GM21423 (cell line): Measurements from ENCODE around the gene ADH1A.
A peak's percentile ranks its signal among the peaks of the same experiment; 100 is the strongest.
"Not testable (repeated sequence)": the region's sequence is repeated elsewhere in the genome, so short reads cannot be mapped to it uniquely, and the experiment has no call there.

Source experiments
- ATAC-seq: cut with Tn5 transposase; IDR thresholded peaks from one replicate; pipeline ENCODE4 v1.9.1; 2021; ENCODE audit warnings: mild to moderate bottlenecking, moderate library complexity; ENCODE audit not compliant: unreplicated experiment

ADH1A gene

GRCh38 chr4:99282731-99283130, 8.1 kb downstream of the ADH1A start:
- no peak for ATAC-seq

- no peak for ATAC-seq
Measured at GRCh38 chr4:99281261-99281660, 9.5 kb downstream of the ADH1A start.

DNA sequence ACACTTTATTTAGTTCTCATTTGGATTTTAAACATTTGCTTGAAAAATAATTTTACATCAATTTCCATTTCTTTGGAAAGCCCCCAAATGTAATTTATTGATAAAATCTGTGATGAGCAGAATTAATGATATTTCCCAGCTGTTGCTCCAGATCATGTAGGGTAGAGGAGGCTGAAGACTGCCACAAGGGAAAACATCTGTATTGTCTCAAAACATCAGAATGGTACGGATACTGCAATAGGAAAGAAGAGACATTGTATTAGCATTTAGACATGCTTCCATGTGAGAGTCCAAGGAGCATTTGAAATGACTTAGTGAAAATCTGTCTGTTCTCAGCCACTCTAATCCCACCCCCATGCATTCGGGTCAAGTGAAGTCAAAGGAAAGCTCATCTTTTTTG, 14.4 kb downstream of the ADH1A start:
- no peak for ATAC-seq

GRCh38 chr4:99275885-99276284, 14.9 kb downstream of the ADH1A start:
- ATAC-seq = no peak

GRCh38 chr4:99275050-99275449, 15.7 kb downstream of the ADH1A start:
- ATAC-seq = no peak

GRCh38 chr4:99273704-99274103, 17.1 kb downstream of the ADH1A start:
- ATAC-seq = no peak

GRCh38 chr4:99264927-99265326, 25.9 kb downstream of the ADH1A start:
- ATAC-seq = peak; percentile 63

DNA sequence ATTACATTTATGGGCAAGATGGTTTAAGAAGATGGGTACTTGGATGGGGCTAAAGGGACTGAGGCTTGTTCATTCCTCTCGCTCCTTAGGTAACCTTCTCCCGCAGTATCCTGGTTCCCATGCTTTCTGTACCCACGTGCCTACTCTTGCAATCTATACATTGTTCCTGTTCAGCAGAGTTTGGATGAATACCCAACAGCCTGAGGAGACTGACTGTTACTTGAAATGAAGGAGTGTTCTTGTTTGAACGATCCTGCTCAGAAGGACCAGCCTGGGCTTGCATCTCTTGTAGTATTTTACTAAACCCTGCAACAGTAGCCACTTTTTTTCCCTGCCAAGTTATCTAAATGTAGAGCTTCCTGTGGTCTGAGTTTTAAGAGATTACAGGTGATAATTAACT, 38.0 kb downstream of the ADH1A start:
- no peak for ATAC-seq

DNA sequence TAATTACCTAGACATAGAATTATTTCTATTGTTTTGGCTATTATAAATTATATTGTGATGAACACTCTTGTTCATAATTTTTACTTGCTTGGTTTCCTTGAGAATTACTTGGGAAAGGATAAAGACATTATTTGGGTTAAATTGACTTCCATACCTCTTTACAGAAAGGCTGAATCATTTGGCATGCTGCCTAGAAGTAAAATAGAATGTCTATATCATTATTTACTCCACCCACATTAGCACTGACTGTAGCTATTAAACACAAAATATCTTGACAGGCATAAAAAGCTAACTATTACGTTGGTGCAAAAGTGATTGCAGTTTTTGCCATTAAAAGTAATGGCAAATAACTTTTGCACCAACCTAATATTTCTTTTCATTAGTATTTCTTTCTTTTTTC, 42.1 kb downstream of the ADH1A start:
- no peak for ATAC-seq

- no peak for ATAC-seq
Measured at GRCh38 chr4:99235955-99236354, 54.8 kb downstream of the ADH1A start.

GRCh38 chr4:99234331-99235010, 56.3 kb downstream of the ADH1A start:
- no peak for ATAC-seq

- ATAC-seq = not testable (repeated sequence)
Measured at GRCh38 chr4:99233397-99233796, 57.4 kb downstream of the ADH1A start.

DNA sequence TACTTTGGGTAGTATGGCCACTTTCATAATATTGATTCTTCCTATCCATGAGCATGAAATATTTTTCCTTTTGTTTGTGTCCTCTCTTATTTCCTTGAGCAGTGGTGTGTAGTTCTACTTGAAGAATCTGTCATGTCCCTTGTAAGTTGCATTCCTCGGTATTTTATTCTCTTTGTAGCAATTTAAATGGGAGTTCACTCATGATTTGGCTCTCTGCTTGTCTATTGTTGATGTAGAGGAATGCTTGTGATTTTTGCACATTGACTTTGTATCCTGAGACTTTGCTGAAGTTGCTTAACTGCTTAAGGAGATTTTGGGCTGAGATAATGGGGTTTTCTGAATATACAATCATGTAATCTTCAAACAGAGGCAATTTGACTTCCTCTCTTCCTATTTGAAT, 62.1 kb downstream of the ADH1A start:
- not testable (repeated sequence) for ATAC-seq

DNA sequence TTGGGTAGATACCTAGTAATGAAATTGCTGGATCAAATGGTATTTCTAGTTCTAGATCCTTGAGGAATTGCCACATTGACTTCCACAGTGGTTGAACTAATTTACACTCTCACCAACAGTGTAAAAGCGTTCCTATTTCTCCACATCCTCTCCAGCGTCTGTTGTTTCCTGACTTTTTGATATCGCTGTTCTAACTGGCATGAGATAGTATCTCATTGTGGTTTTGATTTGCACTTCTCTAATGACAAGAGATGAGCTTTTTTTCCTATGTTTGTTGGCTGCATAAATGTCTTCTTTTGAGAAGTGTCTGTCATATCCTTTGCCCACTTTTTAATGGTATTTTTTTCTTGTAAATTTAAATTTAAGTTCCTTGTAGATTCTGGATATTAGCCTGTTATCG, 63.1 kb downstream of the ADH1A start:
- not testable (repeated sequence) for ATAC-seq
